ENCODE results near the gene CRYBG1. TPM values are rescaled to one million over a fixed set of nuclear protein-coding genes. Genes with fewer than 3 reads are reported as not detected.

Gene CRYBG1
- total and polyA plus RNA-seq, 2 of the 4 experiments (the other 2 are of a cell fraction): 0.38 to 1.1 TPM

- H3K56ac ChIP-seq (ENCODE audit: extremely low read depth, insufficient read depth, low read length): no peak overlapping the region
- in situ Hi-C loops (cut with MboI; ENCODE audit: low sequenced_read_pairs): no loop called here
- H3K23ac ChIP-seq (ENCODE audit: low read depth, low read length): peak overlapping the region; percentile 88; the same call in 1 of the 2 replicates
- 71% methylated on average over 1 of the region's 1 CpG; no CpG with 5 or more reads in 1 of the 2 experiments for WGBS, 2 experiments (ENCODE audit: extremely low coverage in 2 of 2, insufficient read length in 1 of 2)
- peak overlapping the region in 1 of 2 experiments; percentile 60; a peak in 3 of 4 replicates for H4K8ac ChIP-seq (ENCODE audit: low read depth in 2 of 2, low read length in 2 of 2)
- no TSS peak for BruUV-seq (replicated peaks)
- no peaks in the 10 kb centered on the region for H4K20me1 ChIP-seq (ENCODE audit: insufficient read depth, low read length)
- ATAC-seq (ENCODE audit: low read depth) (no peak), DNase-seq (no peak)
- no peaks in the 10 kb centered on the region for H3K9me1 ChIP-seq (ENCODE audit: insufficient read depth, low read length)
- no peak overlapping the region for H2AFZ ChIP-seq (replicated peaks; ENCODE audit: low read length, poor library complexity)
- peak overlapping the region; percentile 83; the same call in 1 of the 2 replicates for H3K14ac ChIP-seq (replicated peaks; ENCODE audit: low read depth, low read length)
- CTCF ChIA-PET: no interaction called here
- no peak overlapping the region for H3K4me3 ChIP-seq (ENCODE audit: insufficient read depth, low read depth, low read length)
- dilution Hi-C loops (cut with HindIII; ENCODE audit: low sequenced_read_pairs, unreplicated experiment): no loop called here
- POLR2A ChIA-PET (ENCODE audit: unreplicated experiment): no interaction called here
- H3K9ac ChIP-seq (ENCODE audit: low read depth, low read length): no peak overlapping the region
- H3K27ac ChIP-seq (ENCODE audit: insufficient read depth, low read length): no peak overlapping the region
- no peak overlapping the region for H2AK9ac ChIP-seq (replicated peaks; ENCODE audit: low read depth, low read length, poor library complexity)
- peak overlapping the region; percentile 79; the same call in 2 of the 3 replicates for H2BK15ac ChIP-seq (ENCODE audit: low read depth, low read length)
- H3K36me3 ChIP-seq (ENCODE audit: control insufficient read depth, insufficient read depth, low read length): no peaks in the 10 kb centered on the region
- no peak overlapping the region for H3K4me2 ChIP-seq (ENCODE audit: low read depth, low read length)
- no peaks in the 10 kb centered on the region for H3K9me3 ChIP-seq (ENCODE audit: control insufficient read depth, insufficient read depth, low read length)
- H2BK5ac ChIP-seq (ENCODE audit: low read depth, low read length, poor library complexity, severe bottlenecking): peak overlapping the region; percentile 54
- H2BK20ac ChIP-seq (ENCODE audit: low read depth, low read length): peak overlapping the region; percentile 90
- peak overlapping the region; percentile 59 for H3K4ac ChIP-seq (ENCODE audit: low read depth, low read length)
- peak overlapping the region; percentile 52; the same call in 1 of the 2 replicates for H4K91ac ChIP-seq (ENCODE audit: insufficient read depth, low read depth, low read length)
- H3K18ac ChIP-seq (ENCODE audit: low read depth, low read length): peak overlapping the region; percentile 57; the same call in 1 of the 2 replicates
- no peak overlapping the region for H4K5ac ChIP-seq (ENCODE audit: low read depth, low read length)
- intact Hi-C loops (cut with micrococcal nuclease): no loop called here
- peak overlapping the region; percentile 76 for H2BK120ac ChIP-seq (ENCODE audit: low read depth, low read length)
- TF ChIP-seq RFX5 (IDR thresholded peaks at IDR 0.05; ENCODE audit: low read depth, low read length) (no peak), BHLHE40 (IDR thresholded peaks at IDR 0.05; ENCODE audit: low read depth, low read length) (no peak), USF2 (IDR thresholded peaks at IDR 0.05; ENCODE audit: low read depth, low read length) (no peak), ELK1 (IDR thresholded peaks at IDR 0.05; ENCODE audit: borderline replicate concordance, low read depth, low read length) (no peak), RCOR1 (IDR thresholded peaks at IDR 0.05; ENCODE audit: insufficient replicate concordance, low read length) (no peak), NFE2L2 (IDR thresholded peaks at IDR 0.05; ENCODE audit: low read depth, low read length) (no peak), MAZ (IDR thresholded peaks at IDR 0.05; ENCODE audit: borderline replicate concordance, low read depth, low read length) (no peak), CEBPB (IDR thresholded peaks at IDR 0.05; ENCODE audit: low read depth, low read length) (no peak), SMC3 (IDR thresholded peaks at IDR 0.05; ENCODE audit: low read depth, low read length) (no peak), CHD1 (IDR thresholded peaks at IDR 0.05; ENCODE audit: low read depth, low read length) (no peak), MXI1 (IDR thresholded peaks at IDR 0.05; ENCODE audit: borderline replicate concordance, low read depth, low read length) (no peak), MAFK (IDR thresholded peaks at IDR 0.05; ENCODE audit: low read depth, low read length) (no peak), RAD21 (IDR thresholded peaks at IDR 0.05; ENCODE audit: low read length) (no peak), FOS (IDR thresholded peaks at IDR 0.05; ENCODE audit: low read depth, low read length) (no peak), POLR2A (IDR thresholded peaks at IDR 0.05; ENCODE audit: low read depth, low read length) (no peak)
- TF ChIP-seq, protein P1, sequence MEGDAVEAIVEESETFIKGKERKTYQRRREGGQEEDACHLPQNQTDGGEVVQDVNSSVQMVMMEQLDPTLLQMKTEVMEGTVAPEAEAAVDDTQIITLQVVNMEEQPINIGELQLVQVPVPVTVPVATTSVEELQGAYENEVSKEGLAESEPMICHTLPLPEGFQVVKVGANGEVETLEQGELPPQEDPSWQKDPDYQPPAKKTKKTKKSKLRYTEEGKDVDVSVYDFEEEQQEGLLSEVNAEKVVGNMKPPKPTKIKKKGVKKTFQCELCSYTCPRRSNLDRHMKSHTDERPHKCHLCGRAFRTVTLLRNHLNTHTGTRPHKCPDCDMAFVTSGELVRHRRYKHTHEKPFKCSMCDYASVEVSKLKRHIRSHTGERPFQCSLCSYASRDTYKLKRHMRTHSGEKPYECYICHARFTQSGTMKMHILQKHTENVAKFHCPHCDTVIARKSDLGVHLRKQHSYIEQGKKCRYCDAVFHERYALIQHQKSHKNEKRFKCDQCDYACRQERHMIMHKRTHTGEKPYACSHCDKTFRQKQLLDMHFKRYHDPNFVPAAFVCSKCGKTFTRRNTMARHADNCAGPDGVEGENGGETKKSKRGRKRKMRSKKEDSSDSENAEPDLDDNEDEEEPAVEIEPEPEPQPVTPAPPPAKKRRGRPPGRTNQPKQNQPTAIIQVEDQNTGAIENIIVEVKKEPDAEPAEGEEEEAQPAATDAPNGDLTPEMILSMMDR (conservative IDR thresholded peaks at IDR 0.05; ENCODE audit: low read depth, low read length): no peak
- H2AK5ac ChIP-seq (ENCODE audit: low read depth, low read length): peak overlapping the region; percentile 69; the same call in 1 of the 2 replicates
- H3K27me3 ChIP-seq (ENCODE audit: control insufficient read depth, insufficient read depth, low read length): no peaks in the 10 kb centered on the region
- H3K79me1 ChIP-seq (ENCODE audit: low read depth in 1 of 2, low read length in 2 of 2): no peaks in the 10 kb centered on the region
- H3K4me1 ChIP-seq (ENCODE audit: control insufficient read depth, insufficient read depth, low read length): no peaks in the 10 kb centered on the region; the same call in 1 of the 2 replicates
These were observed 173.5 kb downstream of the CRYBG1 start for GRCh38 chr6:106534004-106534403.

Data from IMR-90 (cell line).